Raji (cell line): ENCODE data around the gene SLC6A7.

Source experiments
- POLR2A ChIP-seq: IDR thresholded peaks from 2 replicates; pipeline ENCODE4 v1.6.1; 2011; ENCODE audit warnings: low read depth, low read length, control low read depth; ENCODE audit not compliant: insufficient read depth

Gene SLC6A7

GRCh38 chr5:150248946-150249345, 59.1 kb downstream of the SLC6A7 start:
- TF ChIP-seq POLR2A = no peak

- no peak for TF ChIP-seq POLR2A
Measured at GRCh38 chr5:150249744-150250143, 59.9 kb downstream of the SLC6A7 start.

GRCh38 chr5:150251504-150251903, 61.6 kb downstream of the SLC6A7 start:
- TF ChIP-seq POLR2A = no peak

- no peak for TF ChIP-seq POLR2A
Measured at GRCh38 chr5:150252489-150252888, 62.6 kb downstream of the SLC6A7 start.

DNA sequence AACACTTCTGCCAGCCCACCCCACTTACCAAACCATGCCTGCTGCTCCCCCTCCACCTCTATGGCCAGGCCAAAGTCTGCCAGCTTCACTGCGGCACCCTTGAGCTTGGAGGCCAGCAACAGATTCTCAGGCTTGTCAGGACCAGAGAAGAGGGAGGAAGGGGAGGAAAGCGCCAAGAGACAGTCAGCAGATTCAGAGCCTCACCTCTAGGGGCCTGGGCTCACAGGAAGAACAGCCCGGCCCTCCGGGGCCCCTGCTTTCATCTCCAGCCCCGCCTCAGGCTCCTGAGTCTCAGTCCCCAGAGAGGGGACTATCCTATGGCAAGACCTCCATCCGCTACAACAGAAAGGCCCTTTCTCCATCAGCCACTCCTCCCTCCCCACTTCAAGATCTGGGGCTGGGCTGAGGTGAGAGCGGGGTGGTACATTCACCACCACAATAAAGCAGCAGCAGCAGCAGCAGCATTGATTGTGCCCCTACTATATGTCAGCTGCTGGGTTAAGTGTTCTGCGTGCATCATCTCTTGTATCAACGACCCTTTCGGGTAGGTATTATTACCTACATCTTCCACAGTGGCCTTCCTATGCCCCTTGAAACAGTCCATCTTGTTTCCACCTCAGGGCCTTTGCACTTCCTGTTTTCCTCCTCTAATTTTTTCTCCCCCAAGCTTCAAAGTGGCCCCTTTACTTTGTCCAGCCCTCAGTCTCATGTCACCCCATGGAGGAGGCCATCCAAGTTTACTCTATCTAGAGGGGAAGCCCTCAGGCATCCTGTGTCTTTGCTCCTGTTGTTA, 63.8 kb downstream of the SLC6A7 start:
- no peak for TF ChIP-seq POLR2A

- no peak for TF ChIP-seq POLR2A
Measured at GRCh38 chr5:150254363-150254762, 64.5 kb downstream of the SLC6A7 start.

DNA sequence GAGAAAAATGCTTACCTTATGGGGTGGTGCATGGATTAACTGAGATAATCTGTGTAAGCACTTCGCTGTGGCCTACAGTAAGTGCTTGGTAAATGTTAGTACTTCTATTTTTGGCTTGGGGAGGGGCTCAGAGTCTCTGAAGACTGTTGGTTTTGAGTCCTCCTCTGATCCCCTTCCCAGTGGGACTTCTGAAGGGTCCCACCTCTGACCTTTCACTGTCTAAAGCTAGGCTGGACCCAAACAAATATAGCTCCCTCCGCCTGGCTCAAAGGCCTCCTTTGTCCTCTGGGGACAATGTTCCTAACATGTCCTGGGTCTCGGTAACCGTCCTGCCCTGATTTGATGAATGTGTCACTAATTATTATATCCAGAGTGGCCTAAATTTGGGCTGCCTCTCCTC, 64.9 kb downstream of the SLC6A7 start:
- no peak for TF ChIP-seq POLR2A

- TF ChIP-seq POLR2A = no peak
Measured at GRCh38 chr5:150255659-150256409, 66.0 kb downstream of the SLC6A7 start.

DNA sequence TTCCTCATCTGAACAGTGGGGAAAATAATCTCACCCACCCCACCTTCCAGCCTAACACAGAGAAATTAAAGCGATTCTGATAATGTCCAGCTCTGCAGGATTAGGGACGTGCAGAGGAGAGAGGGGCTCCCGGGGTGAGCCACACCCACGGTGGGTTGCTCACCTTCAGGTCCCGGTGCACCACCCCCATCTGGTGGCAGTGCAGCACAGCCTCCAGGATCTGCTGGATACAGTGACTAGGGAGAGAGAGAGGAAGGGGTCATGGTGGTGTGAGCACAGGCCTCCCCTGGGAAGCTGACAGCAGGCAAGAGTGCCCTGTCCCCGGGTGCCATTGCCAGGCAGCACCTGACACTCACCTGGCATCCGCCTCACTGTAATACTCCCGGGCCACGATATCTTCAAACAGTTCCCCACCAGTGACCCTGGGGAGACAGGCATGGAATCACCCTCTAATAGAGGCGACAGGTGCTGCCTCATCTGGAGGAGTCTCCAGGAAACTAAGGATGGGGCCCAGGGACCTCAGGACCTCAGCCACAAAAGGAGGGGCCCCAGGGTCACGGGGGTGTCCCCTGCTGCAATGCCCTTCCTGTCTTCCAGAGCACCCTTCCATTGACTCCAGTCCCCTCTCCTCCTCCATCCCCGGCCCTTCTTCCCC, 66.7 kb downstream of the SLC6A7 start:
- TF ChIP-seq POLR2A = no peak

DNA sequence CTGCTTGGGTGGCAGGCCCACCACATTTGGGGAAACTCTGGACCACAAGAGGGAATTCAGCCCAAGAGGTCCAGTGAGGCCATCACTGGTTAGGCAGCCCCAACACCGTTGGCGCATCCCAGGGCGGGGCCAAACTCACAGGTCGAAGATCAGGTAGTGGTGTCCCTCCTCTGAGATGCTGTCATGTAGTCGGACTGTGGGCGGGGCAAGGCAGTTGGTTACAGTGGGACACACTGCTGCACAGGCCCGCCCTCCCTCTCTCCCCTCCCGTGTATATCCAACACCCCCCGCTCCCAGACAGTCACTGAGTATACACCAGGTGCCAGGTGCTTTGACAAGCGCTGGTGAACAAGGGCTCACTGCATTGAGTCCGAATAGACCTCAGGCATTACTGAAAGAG, 67.6 kb downstream of the SLC6A7 start:
- no peak for TF ChIP-seq POLR2A

DNA sequence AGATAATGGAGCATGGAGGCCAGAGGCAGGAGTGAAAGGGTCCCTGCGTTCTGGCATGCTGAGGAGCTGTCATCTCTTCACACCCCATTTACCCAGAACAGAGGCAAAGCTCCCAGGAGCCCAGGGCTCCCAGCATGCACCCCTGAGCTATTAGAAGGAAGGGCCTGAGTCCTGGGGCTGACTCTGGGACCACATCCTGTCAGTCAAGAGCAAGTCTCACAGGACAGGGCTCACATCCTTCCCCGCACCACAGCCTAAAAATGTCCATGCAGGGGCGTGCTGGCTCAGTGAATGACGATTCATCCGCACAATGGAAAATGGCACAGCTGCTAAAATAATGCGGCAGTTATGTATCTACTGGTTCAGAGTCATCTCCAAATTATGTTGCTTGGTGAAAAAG, 68.3 kb downstream of the SLC6A7 start:
- TF ChIP-seq POLR2A = no peak
